OCI-LY1 (cell line): ENCODE results near the gene FAM13A.

Source experiments
- H2AFZ ChIP-seq: fragments of 200-600 bp; sonication (generic), shearing (Covaris generic); 2 replicates; pipeline ENCODE4 v1.6.0; 2014; ENCODE audit warnings: antibody characterized with exemption, mild to moderate bottlenecking, low read length
- H3F3A ChIP-seq: fragments of 200-600 bp; sonication (generic), shearing (Covaris generic); 2 replicates; pipeline ENCODE4 v1.6.0; 2014; ENCODE audit warnings: mild to moderate bottlenecking, antibody characterized with exemption, low read length, moderate library complexity; ENCODE audit not compliant: insufficient read depth
- H3K27ac ChIP-seq: fragments of 200-600 bp; sonication (generic); 2 replicates; pipeline ENCODE4 v1.5.1; 2014; ENCODE audit warnings: low read length, mixed run types, mild to moderate bottlenecking, low read depth; ENCODE audit not compliant: poor library complexity, severe bottlenecking
- H3K27me3 ChIP-seq: fragments of 200-600 bp; sonication (generic); 2 replicates; pipeline ENCODE4 v1.6.0; 2014; ENCODE audit warnings: antibody characterized with exemption, mild to moderate bottlenecking, low read length, moderate library complexity; ENCODE audit not compliant: insufficient read depth
- H3K36me3 ChIP-seq: fragments of 200-600 bp; sonication (generic); 2 replicates; pipeline ENCODE4 v1.6.1; 2014; ENCODE audit warnings: mild to moderate bottlenecking, antibody characterized with exemption, low read length, moderate library complexity, mixed read lengths; ENCODE audit not compliant: insufficient read depth
- H3K4me1 ChIP-seq: fragments of 200-600 bp; sonication (generic); 2 replicates; pipeline ENCODE4 v1.5.1; 2014; ENCODE audit warnings: mild to moderate bottlenecking, low read length, moderate library complexity; ENCODE audit not compliant: insufficient read depth, severe bottlenecking
- H3K4me2 ChIP-seq: fragments of 200-600 bp; sonication (generic), shearing (Covaris generic); 2 replicates; pipeline ENCODE4 v1.6.1; 2014; ENCODE audit warnings: low read length
- H3K4me3 ChIP-seq: fragments of 200-600 bp; sonication (generic); 2 replicates; pipeline ENCODE4 v1.5.1; 2014; ENCODE audit warnings: low read length, low read depth, mild to moderate bottlenecking, mixed read lengths; ENCODE audit not compliant: poor library complexity, severe bottlenecking
- H3K79me2 ChIP-seq: fragments of 200-600 bp; shearing (Covaris generic); 2 replicates; pipeline ENCODE4 v1.6.1; 2016; ENCODE audit warnings: mixed run types, low read length, mixed read lengths; ENCODE audit not compliant: insufficient read depth
- H3K9ac ChIP-seq: fragments of 200-600 bp; sonication (generic), shearing (Covaris generic); 2 replicates; pipeline ENCODE4 v1.6.1; 2014; ENCODE audit warnings: mild to moderate bottlenecking, low read length, mixed read lengths
- H3K9me2 ChIP-seq: fragments of 200-600 bp; sonication (generic), shearing (Covaris generic); 2 replicates; pipeline ENCODE4 v1.6.1; 2014; ENCODE audit warnings: low read depth, mild to moderate bottlenecking, low read length, mixed read lengths
- H3K9me3 ChIP-seq: fragments of 200-600 bp; shearing (Covaris generic); 2 replicates; pipeline ENCODE4 v1.6.1; 2014; ENCODE audit warnings: low read length, mixed read lengths
- H4K20me1 ChIP-seq: fragments of 200-600 bp; sonication (generic), shearing (Covaris generic); 2 replicates; pipeline ENCODE4 v1.6.0; 2016; ENCODE audit warnings: mild to moderate bottlenecking, low read length; ENCODE audit not compliant: insufficient read depth
- EZH2 ChIP-seq: fragments of 200-600 bp; sonication (generic), shearing (Covaris generic); IDR thresholded peaks from 2 replicates; pipeline ENCODE4 v1.8.0; 2017; ENCODE audit warnings: borderline replicate concordance, mixed run types, mild to moderate bottlenecking, antibody characterized with exemption, low read length, moderate library complexity, mixed read lengths
- TF ChIP-seq, protein P1 (sequence below): fragments of 200-600 bp; sonication (generic), shearing (Covaris generic); IDR thresholded peaks from 2 replicates; pipeline ENCODE4 v1.5.1; 2017; ENCODE audit warnings: mild to moderate bottlenecking, antibody characterized with exemption, low read length, moderate library complexity, mixed read lengths

The FAM13A gene

GRCh38 chr4:88693792-88694191 is 363.2 kb downstream of the FAM13A start:
- no peaks in the 10 kb centered on the region for H3K36me3 ChIP-seq
- TF ChIP-seq, protein P1, sequence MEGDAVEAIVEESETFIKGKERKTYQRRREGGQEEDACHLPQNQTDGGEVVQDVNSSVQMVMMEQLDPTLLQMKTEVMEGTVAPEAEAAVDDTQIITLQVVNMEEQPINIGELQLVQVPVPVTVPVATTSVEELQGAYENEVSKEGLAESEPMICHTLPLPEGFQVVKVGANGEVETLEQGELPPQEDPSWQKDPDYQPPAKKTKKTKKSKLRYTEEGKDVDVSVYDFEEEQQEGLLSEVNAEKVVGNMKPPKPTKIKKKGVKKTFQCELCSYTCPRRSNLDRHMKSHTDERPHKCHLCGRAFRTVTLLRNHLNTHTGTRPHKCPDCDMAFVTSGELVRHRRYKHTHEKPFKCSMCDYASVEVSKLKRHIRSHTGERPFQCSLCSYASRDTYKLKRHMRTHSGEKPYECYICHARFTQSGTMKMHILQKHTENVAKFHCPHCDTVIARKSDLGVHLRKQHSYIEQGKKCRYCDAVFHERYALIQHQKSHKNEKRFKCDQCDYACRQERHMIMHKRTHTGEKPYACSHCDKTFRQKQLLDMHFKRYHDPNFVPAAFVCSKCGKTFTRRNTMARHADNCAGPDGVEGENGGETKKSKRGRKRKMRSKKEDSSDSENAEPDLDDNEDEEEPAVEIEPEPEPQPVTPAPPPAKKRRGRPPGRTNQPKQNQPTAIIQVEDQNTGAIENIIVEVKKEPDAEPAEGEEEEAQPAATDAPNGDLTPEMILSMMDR, result no peak
- no peak for TF ChIP-seq EZH2

DNA sequence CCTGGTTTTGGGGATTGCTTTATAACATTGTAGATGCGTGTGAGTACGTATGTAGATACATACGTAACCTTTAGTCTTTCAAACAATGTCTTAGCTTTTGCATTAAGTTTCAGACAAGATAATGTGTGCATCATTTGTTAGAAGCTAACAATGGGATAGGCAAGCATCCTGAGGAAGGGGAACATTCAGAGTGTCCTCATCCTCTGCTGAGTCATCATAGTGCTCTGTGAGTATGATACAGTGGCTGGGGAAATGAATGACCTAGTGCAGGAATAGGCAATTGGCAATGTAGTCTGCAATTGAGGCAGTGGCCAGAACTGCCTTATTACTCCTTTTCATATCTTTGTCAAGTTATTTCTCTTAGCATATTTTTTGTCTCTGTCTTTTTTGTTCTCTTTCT is 366.6 kb downstream of the FAM13A start:
- H4K20me1 ChIP-seq, result no peaks in the 10 kb centered on the region
- no peaks in the 10 kb centered on the region for H3K9me3 ChIP-seq
- H3K4me3 ChIP-seq, result no peak overlapping the region
- H2AFZ ChIP-seq, result no peak overlapping the region
- H3K4me1 ChIP-seq, result no peaks in the 10 kb centered on the region
- no peaks in the 10 kb centered on the region for H3K27me3 ChIP-seq
- no peak overlapping the region for H3K9ac ChIP-seq
- H3K27ac ChIP-seq, result no peak overlapping the region
- H3F3A ChIP-seq, result no peaks in the 10 kb centered on the region
- H3K4me2 ChIP-seq, result no peak overlapping the region
- H3K9me2 ChIP-seq, result no peaks in the 10 kb centered on the region
- H3K79me2 ChIP-seq, result no peaks in the 10 kb centered on the region
- no peak for TF ChIP-seq EZH2
- TF ChIP-seq, protein P1, result no peak
- peaks cover 9% of the 10 kb centered on the region; the same call in 1 of the 2 replicates for H3K36me3 ChIP-seq

More at GRCh38 chr4:88693792-88694191, 363.2 kb downstream of the FAM13A start:
- Histone ChIP-seq H3K9ac (no peak overlapping the region), H3K9me2 (no peaks in the 10 kb centered on the region), H3F3A (no peaks in the 10 kb centered on the region), H3K79me2 (no peaks in the 10 kb centered on the region), H3K4me3 (no peak overlapping the region), H3K27me3 (no peaks in the 10 kb centered on the region), H3K9me3 (no peaks in the 10 kb centered on the region), H3K4me1 (peaks cover 16% of the 10 kb centered on the region), H3K4me2 (no peak overlapping the region), H3K27ac (no peak overlapping the region), H4K20me1 (no peaks in the 10 kb centered on the region), H2AFZ (no peak overlapping the region)

- Histone ChIP-seq H3K4me3 (no peak overlapping the region), H3K27me3 (no peaks in the 10 kb centered on the region), H3K79me2 (no peaks in the 10 kb centered on the region), H3K36me3 (peaks cover 23% of the 10 kb centered on the region), H2AFZ (no peak overlapping the region), H3K4me2 (no peak overlapping the region), H3K9me2 (no peaks in the 10 kb centered on the region), H4K20me1 (no peaks in the 10 kb centered on the region), H3K4me1 (no peaks in the 10 kb centered on the region), H3K9ac (no peak overlapping the region), H3K27ac (no peak overlapping the region), H3F3A (no peaks in the 10 kb centered on the region), H3K9me3 (no peaks in the 10 kb centered on the region)
- TF ChIP-seq, protein P1, result no peak
- TF ChIP-seq EZH2, result no peak
Measured at GRCh38 chr4:88681209-88681608, 375.8 kb downstream of the FAM13A start.
